Epithelial cell of proximal tubule (primary cell): ENCODE data around the gene KCTD13. TPM values are rescaled to one million over a fixed set of nuclear protein-coding genes. Genes with fewer than 3 reads are reported as not detected.
"Not testable (repeated sequence)": the region's sequence is repeated elsewhere in the genome, so short reads cannot be mapped to it uniquely, and the experiment has no call there.

Experiments
- DNase-seq: peaks from one replicate; pipeline ENCODE4 v3.0.0-alpha.2; 2011; ENCODE audit warnings: low read depth
- H3K4me3 ChIP-seq: 2 replicates; pipeline ENCODE4 v1.5.1; 2011; ENCODE audit warnings: low read depth, mild to moderate bottlenecking, low read length
- CTCF ChIP-seq: conservative IDR thresholded peaks from 2 replicates; pipeline ENCODE4 v1.5.1; 2012; ENCODE audit warnings: low read depth, mild to moderate bottlenecking, low read length
- total RNA-seq: library from RNA; depleted of rRNA; stranded (reverse); fragments of >200 nt; gene quantifications from 2 replicates; pipeline ENCODE4 v1.2.3, GENCODE V29; 2015

The KCTD13 gene
- total RNA-seq, 1 donor from 2014 or later = 17.4 TPM

- no peak for TF ChIP-seq CTCF
Observed at GRCh38 chr16:29910819-29911675, 15.0 kb downstream of the KCTD13 start.

GRCh38 chr16:29909851-29910250, 16.2 kb downstream of the KCTD13 start:
- not testable (repeated sequence) for H3K4me3 ChIP-seq, DNase-seq

More at GRCh38 chr16:29910819-29911675, 15.0 kb downstream of the KCTD13 start:
- H3K4me3 ChIP-seq = no peak overlapping the region
- DNase-seq = no peak

- no peak overlapping the region for H3K4me3 ChIP-seq
- TF ChIP-seq CTCF = no peak
- DNase-seq = no peak
Observed at GRCh38 chr16:29909391-29909790, 16.6 kb downstream of the KCTD13 start.

- DNase-seq = no peak
- H3K4me3 ChIP-seq = no peak overlapping the region
- no peak for TF ChIP-seq CTCF
Observed at GRCh38 chr16:29908719-29909220, 17.3 kb downstream of the KCTD13 start.

GRCh38 chr16:29907973-29908372, 18.1 kb downstream of the KCTD13 start:
- no peak for DNase-seq
- no peak for TF ChIP-seq CTCF
- H3K4me3 ChIP-seq = no peak overlapping the region

- TF ChIP-seq CTCF = no peak
- DNase-seq = no peak
- no peak overlapping the region for H3K4me3 ChIP-seq
Observed at GRCh38 chr16:29906520-29907244, 19.3 kb downstream of the KCTD13 start.

- no peak overlapping the region for H3K4me3 ChIP-seq
- TF ChIP-seq CTCF = no peak
- DNase-seq = no peak
Observed at GRCh38 chr16:29905668-29906067, 20.4 kb downstream of the KCTD13 start.
